Measurements from ENCODE around the gene PPP2R1B. TPM values are rescaled to one million over a fixed set of nuclear protein-coding genes. Genes with fewer than 3 reads are reported as not detected.
A peak's percentile ranks its signal among the peaks of the same experiment; 100 is the strongest.

PPP2R1B gene
- total RNA-seq = 79.5 TPM

DNA sequence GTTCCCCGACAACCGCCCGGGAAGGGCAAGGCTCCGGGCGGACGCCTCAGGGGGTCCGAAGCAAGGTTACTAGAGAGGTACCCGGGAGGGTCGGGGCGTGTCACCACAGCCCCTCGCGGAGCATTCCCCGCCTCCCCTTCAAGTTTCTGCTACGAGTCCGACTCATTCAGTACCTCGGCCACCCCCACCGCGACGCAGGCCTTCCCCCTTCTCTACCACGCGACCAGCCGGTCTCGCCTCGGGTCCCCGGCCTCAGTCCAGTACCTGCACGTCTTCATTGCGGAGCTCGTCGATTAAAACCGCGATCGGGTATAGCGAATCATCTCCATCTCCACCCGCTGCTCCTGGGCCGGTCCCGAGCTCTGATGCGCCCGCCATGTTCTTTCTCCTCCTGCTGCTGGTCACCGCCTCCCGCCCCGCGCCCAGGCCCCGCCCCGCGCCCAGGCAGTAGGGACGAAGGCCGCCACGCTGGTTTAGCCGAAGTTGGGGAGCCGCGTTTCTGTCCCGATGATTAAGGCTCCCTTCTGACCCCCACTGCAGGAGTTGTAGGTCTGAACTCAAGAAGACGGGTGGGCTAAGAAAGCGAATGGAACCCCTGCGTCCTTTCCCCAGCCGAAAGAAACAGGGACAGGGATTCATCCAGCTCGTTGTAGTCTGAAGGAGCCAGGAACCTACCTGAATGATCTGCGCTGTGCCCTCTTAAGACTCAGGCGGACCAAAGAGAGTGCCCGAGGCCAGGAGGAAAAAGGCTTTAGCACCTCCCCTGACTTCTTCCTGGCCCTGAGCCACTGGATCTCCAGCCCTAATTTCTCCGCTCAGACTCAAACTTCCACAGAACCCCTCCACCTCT lies at the start of gene PPP2R1B:
PPP2R1B (minus strand) TSS at position 406 of the 850 bp plus-strand sequence; CDS start at position 378, 28 bp downstream.
- DNase-seq (ENCODE audit: low spot score) (peak; percentile 86), ATAC-seq (peak; percentile 94)

DNA sequence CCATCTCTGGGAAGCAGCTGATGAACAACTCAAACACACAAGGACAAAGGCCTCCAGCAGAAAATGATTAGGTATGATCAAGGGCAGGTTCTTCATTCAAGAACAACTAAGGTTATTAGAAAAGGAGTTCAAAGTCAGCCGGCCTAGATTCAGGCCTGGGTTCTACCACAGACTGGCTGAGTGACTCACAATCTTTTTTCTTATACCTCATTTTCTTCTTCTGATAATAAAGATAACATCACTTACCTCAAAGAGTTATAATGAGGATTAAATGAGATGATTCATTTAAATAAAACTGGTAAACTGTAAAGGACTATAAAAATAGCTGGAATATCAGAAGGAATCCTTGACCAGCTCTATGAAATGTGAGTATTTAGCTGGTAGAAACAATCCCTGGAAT lies 49.3 kb upstream of the PPP2R1B start:
- ATAC-seq (no peak), DNase-seq (ENCODE audit: low spot score) (no peak)

GRCh38 chr11:111814557-111815320 lies 48.5 kb upstream of the PPP2R1B start:
- DNase-seq (ENCODE audit: low spot score) = no peak
- no peak for ATAC-seq

- ATAC-seq (no peak), DNase-seq (ENCODE audit: low spot score) (no peak)
Measured at GRCh38 chr11:111814106-111814505, 47.9 kb upstream of the PPP2R1B start.

- ATAC-seq (no peak), DNase-seq (ENCODE audit: low spot score) (no peak)
Measured at GRCh38 chr11:111812211-111812610, 46.0 kb upstream of the PPP2R1B start.

- DNase-seq (ENCODE audit: low spot score) (no peak), ATAC-seq (no peak)
Measured at GRCh38 chr11:111811445-111811844, 45.3 kb upstream of the PPP2R1B start.

- ATAC-seq (no peak), DNase-seq (ENCODE audit: low spot score) (no peak)
Measured at GRCh38 chr11:111808834-111809233, 42.6 kb upstream of the PPP2R1B start.

DNA sequence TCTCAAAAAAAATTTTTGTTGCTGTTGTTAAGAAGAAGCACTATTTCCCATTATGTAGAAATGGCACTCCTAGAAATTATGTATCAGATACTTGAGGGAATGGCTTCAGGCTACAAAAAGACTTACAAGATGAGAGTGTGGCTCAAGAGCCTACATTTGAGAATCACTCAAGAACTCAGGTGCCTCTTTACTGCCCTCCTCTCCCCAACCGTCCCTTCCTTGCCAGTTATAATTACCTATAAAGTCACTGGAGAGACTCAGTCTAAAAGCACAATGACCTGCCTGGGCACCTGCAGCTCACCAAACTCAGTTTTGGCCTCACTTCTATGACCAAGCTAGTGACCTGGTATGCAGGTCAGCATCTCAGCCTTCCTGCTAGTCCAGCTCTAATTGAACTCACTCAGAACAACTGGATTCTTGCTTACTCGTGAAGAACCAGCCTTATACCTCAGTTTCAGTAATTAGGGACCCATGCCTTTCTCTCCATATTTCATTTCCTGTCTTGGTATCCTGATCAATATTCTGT lies 41.9 kb upstream of the PPP2R1B start:
- DNase-seq (ENCODE audit: low spot score) (no peak), ATAC-seq (peak; percentile 80)

DNA sequence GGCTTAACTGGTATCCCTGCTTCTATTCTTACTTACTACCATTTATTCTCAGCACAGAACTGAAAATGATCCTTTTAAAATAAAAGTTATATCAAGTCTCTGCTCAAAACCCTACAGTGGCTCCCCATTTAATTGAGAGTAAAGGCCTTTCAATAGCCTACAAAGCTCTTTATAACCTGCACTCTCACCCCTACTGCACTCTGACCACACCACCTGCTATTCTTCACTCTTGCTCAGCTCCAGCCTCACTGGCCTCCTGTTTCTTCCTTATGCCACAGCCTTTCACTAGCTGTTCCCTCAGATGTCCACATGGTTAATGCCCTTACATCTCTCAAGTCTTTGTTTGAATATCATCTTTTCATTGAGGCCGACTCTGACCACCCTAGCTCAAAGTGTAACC lies 40.9 kb upstream of the PPP2R1B start:
- no peak for DNase-seq (ENCODE audit: low spot score)
- ATAC-seq = no peak

DNA sequence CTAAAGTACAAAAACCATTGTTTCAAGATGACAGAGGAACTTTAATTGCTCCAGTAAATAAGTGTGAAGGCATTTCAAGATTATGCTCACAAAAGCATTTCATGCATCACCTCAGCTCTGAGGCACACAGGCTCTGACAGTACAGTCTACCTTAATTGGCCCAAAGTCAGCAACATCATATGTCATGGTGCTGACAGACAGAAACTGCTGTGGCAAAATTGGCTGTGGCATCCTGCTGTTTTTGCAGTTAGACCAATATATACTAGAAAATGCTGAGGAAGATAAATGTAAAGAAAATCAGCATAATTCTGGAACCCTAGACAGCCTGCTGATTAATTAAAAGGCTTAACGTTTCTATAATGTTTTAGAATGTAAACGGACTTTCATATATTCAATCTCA lies 34.9 kb upstream of the PPP2R1B start:
- ATAC-seq = peak; percentile 45
- no peak for DNase-seq (ENCODE audit: low spot score)

DNA sequence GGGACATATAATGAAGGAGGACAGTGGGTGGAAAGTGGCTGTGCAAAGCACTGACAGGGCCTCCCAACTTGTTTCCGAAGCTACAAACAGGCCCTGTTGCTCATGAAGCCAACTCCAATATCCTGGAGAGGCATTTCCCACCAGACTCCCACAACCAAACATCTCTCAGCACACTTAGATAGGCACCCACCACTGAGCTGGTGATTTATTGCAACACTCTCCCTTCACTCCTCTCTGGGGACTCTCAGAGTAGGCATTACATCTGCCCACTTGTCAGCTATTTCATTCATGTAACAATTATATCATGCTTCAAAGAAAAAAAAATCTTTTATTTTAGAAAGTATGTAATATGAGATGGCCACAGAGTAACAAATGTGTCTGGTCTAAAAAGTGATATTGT lies 32.1 kb upstream of the PPP2R1B start:
- ATAC-seq = no peak
- no peak for DNase-seq (ENCODE audit: low spot score)

- no peak for DNase-seq (ENCODE audit: low spot score)
- ATAC-seq = no peak
Measured at GRCh38 chr11:111797145-111797581, 31.0 kb upstream of the PPP2R1B start.

DNA sequence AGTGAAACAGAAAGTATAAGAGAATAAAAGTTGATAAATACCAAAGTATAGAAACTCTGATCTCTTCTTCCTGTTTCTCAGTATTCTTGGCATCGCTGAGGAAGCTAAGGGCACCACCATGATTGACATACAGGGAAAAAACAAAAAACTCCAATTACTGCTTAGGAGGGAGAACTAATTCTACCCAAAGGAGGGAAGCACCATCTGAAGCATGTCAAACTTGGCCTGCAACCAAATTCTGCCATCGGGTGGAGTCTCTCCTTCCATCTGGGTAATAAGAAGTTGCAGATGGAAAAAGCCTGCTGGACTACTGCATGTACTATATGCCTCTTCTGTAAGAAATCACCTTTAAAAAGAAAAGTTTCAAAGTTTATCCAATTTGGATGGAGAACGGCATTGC lies 30.5 kb upstream of the PPP2R1B start:
- DNase-seq (ENCODE audit: low spot score) = no peak
- no peak for ATAC-seq

- DNase-seq (ENCODE audit: low spot score) (no peak), ATAC-seq (peak; percentile 10)
Measured at GRCh38 chr11:111795334-111795985, 29.3 kb upstream of the PPP2R1B start.

GRCh38 chr11:111793863-111794262 lies 27.7 kb upstream of the PPP2R1B start:
- DNase-seq (ENCODE audit: low spot score) (peak; percentile 57), ATAC-seq (peak; percentile 59)

- no peak for ATAC-seq
- no peak for DNase-seq (ENCODE audit: low spot score)
Measured at GRCh38 chr11:111792955-111793500, 26.8 kb upstream of the PPP2R1B start.

- no peak for ATAC-seq
- DNase-seq (ENCODE audit: low spot score) = no peak
Measured at GRCh38 chr11:111792314-111792713, 26.1 kb upstream of the PPP2R1B start.

GRCh38 chr11:111788464-111788863 lies 22.3 kb upstream of the PPP2R1B start:
- peak; percentile 23 for ATAC-seq
- no peak for DNase-seq (ENCODE audit: low spot score)

DNA sequence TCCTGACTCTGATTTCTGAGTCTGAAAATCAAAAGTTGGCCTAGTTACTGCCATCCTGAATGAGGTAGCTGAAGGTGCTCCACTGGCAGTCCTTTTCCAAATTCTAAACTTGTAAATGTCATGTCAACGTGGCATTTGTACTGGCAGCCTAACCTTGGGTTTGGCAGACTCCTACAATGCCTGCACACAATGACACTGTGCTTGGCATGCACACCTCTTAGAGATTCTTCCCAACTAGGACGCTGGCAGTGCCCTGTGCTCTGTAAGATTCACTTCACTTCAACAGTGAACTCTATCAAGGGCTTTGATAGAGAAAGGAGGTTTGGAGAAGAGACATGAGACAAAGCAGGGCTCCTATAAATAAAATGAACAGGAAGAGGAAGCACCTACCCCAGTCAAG lies 21.9 kb upstream of the PPP2R1B start:
- peak; percentile 80 for ATAC-seq

DNA sequence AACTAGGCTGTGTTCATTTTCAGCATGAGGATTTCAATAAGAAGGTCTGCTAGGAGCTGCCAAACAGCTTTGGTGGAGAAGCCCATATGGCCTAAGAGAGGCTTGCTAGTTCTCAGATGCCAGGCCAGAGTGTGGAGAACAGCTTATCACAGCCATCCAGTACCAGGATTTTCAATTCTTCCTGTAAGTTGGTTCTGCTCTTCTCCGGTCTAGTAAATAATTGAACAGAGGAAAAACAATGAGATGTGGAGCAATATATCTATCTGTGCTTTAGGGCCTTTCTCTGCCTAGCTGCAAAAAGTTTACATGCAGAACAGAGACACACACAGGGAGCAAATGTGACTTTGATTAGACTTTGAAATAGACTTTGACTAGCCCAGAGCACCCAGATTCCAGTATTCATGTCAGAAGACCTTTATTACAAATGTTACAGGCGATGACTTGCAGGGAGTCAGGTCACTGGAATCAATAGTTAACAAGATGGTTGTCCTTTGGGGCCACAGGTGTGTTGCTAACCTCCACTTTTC lies 19.8 kb upstream of the PPP2R1B start:
- peak; percentile 59 for DNase-seq (ENCODE audit: low spot score)
- peak; percentile 69 for ATAC-seq

More for the DNA sequence above, 21.9 kb upstream of the PPP2R1B start:
- DNase-seq (ENCODE audit: low spot score) = peak; percentile 87

- DNase-seq (ENCODE audit: low spot score) (no peak), ATAC-seq (no peak)
Measured at GRCh38 chr11:111785076-111785475, 18.9 kb upstream of the PPP2R1B start.
